ENCODE data around the gene ALDH18A1.

The ALDH18A1 gene

DNA sequence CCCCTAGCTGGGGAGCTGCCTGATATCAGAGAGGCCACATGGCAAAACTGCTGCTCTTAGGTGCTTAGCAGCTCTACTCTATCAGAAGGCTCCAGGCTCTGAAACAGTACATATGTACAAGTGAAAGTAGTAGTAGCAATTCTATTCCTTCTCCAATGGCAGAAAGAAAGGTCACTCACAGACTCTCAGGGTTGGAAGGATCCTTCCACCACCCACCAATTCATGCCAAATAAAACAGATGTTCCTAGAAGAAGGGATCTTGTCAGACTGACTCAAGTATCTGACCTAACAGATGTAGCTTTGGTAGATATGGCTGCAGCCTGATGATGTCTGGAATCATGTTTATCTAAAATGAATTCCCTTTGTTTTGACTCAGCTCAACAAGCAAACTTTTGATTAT is 8.0 kb upstream of the ALDH18A1 start:
- H3K27ac Mint-ChIP-seq = peak overlapping the region in 1 of 2 donors; percentile 16
- peaks cover 13% of the 10 kb centered on the region for H3K36me3 Mint-ChIP-seq (ENCODE audit: insufficient read depth)
- DNase-seq = no peak

DNA sequence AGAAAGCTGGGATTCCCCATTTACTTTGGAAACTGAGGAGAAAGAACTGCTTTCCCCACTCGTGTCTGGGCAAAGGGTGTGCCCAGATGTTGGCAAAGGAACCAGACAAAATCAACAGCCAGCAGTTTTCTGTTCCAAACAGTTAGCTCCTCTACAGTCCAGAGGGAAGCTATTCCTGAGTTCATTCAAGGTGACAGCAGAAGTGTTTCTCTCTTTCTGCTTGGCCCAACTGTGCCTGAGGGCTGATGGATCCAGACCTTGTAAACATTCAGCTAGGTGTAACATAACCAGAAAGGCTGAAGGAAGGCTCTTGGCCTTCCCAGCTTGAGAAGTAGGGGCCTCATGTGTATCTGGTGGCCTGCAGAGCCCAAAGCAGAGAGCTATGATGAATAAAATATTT is 7.0 kb upstream of the ALDH18A1 start:
- ATAC-seq (replicated peaks) (no peak), DNase-seq (no peak)
- Mint-ChIP-seq H3K36me3 (ENCODE audit: insufficient read depth) (peaks cover 11% of the 10 kb centered on the region), H3K27me3 (no peaks in the 10 kb centered on the region), H3K4me1 (ENCODE audit: low read depth in 2 of 2) (no peaks in the 10 kb centered on the region), H3K27ac (no peak overlapping the region), H3K4me3 (no peak overlapping the region), H3K9me3 (no peaks in the 10 kb centered on the region)

More for the DNA sequence above, 8.0 kb upstream of the ALDH18A1 start:
- H3K9me3 Mint-ChIP-seq = no peaks in the 10 kb centered on the region
- no peaks in the 10 kb centered on the region for H3K27me3 Mint-ChIP-seq
- no peak for ATAC-seq (replicated peaks)
- H3K4me3 Mint-ChIP-seq = no peak overlapping the region
- no peaks in the 10 kb centered on the region for H3K4me1 Mint-ChIP-seq (ENCODE audit: low read depth in 2 of 2)

DNA sequence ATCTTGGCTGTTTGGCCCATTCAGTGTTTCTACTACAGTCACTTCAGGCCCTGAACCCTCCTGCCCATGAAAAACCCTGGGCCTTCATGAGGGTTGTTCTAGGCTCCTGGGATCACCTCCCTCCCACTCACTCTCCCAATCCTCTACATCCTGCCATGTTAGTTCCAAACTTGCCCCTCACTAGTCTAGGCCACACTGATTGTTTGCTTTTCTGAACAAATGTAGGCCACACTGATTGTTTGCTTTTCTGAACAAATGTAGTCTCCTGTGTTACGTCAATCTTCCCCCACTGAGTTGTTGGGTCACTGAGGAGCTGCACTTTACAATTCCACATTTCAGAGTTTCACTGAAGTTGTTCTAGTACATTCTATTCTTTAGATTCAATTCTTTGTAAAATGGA is 5.3 kb upstream of the ALDH18A1 start:
- no peaks in the 10 kb centered on the region for H3K9me3 Mint-ChIP-seq
- no peaks in the 10 kb centered on the region for H3K27me3 Mint-ChIP-seq
- DNase-seq (no peak), ATAC-seq (replicated peaks) (no peak)
- H3K4me1 Mint-ChIP-seq (ENCODE audit: low read depth in 2 of 2) = peaks cover 0 to 1% of the 10 kb centered on the region in 2 donors
- H3K27ac Mint-ChIP-seq = no peak overlapping the region
- no peak overlapping the region for H3K4me3 Mint-ChIP-seq
- H3K36me3 Mint-ChIP-seq (ENCODE audit: insufficient read depth) = peaks cover 3% of the 10 kb centered on the region

DNA sequence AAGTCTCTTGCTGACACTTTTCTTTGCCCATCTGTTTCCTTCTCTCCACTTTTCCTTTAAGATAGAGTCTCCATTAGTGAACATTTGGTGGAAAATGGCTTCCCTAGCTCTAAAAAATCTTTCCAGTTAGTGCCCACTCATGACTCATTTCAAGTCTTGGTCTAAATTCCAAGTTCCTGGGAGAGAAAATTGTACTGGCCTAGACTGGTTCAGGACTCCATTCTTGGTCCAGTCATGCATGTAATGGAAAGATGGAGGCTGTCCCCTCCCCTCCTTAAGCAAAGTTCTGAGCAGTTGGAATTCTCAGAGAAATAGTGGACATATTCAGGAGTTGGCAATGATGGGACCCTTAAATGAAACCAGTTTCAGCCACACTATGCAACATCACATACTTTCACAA is 3.8 kb upstream of the ALDH18A1 start:
- H3K36me3 Mint-ChIP-seq (ENCODE audit: insufficient read depth) = peaks cover 7% of the 10 kb centered on the region
- H3K27me3 Mint-ChIP-seq = no peaks in the 10 kb centered on the region
- H3K27ac Mint-ChIP-seq = no peak overlapping the region
- no peak overlapping the region for H3K4me3 Mint-ChIP-seq
- no peaks in the 10 kb centered on the region for H3K9me3 Mint-ChIP-seq
- ATAC-seq (replicated peaks) = no peak
- peaks cover 7 to 11% of the 10 kb centered on the region in 2 donors for H3K4me1 Mint-ChIP-seq (ENCODE audit: low read depth in 2 of 2)
- DNase-seq = no peak

DNA sequence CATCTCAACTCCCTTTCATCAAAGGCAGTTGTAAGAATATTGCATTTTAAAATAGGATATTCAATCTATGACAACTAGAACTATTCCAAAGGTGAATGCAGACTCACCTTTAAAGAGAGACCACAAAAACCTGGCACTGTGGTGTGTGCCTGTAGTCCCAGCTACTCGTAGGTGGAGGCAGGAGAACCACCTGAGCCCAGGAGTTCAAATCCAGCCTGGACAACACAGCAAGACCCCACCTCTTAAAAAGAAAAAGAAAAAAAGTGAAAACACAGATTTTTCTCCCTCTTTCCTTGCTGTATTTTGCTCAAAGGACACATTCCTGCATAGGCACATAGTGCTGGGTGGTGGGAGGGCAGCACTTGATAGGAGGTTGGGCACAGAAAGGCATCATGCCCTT is 739 bp upstream of the ALDH18A1 start:
- Mint-ChIP-seq H3K4me3 (peak overlapping the region; percentile 95 to 99), H3K4me1 (ENCODE audit: low read depth in 2 of 2) (peaks cover 14 to 17% of the 10 kb centered on the region in 2 donors), H3K9me3 (no peaks in the 10 kb centered on the region), H3K27me3 (no peaks in the 10 kb centered on the region), H3K36me3 (ENCODE audit: insufficient read depth) (peaks cover 12% of the 10 kb centered on the region), H3K27ac (no peak overlapping the region)
- no peak for DNase-seq
- ATAC-seq (replicated peaks) = no peak

DNA sequence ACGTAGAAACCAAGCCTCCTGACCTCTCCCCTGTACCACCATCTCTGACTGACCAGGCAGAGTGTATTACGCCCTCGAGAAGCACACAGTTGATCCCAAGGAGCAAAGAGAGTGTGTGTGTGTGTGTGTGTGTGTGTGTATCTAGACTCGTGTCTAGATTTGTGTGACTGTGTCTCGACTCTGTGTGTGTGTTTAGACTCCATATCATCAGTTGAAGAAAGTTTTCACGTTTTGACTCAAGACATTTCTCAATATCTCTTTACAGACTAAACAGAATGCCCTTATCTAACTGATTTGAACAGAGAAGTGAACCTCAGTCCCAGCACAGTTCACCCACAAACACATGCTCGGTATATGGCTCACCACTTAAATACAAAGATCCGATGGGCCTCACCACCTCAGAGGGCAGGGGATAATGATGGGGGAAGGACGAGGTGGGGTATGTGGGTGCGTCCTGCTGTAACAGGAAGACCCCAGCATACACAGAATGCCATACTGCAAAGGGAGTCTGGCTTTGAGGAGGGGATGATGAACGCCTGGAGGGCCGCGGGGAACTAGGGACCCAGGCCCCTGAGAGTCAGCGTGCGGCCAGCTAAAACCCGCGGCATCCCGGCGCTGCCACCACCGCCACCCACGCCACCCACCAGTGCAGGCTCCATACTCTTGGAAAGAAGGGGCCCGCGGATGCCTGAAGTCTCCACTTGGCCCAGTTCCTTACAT is 780 bp downstream of the ALDH18A1 start:
- peak overlapping the region; percentile 92 to 96 for H3K27ac Mint-ChIP-seq
- H3K4me1 Mint-ChIP-seq (ENCODE audit: low read depth in 2 of 2) = peaks cover 14 to 17% of the 10 kb centered on the region in 2 donors
- peaks cover 0 to 7% of the 10 kb centered on the region in 2 donors for H3K9me3 Mint-ChIP-seq
- peak in 2 of 3 experiments; percentile 4 to 12 for DNase-seq
- peak; percentile 23 for ATAC-seq (replicated peaks)
- H3K4me3 Mint-ChIP-seq = peak overlapping the region; percentile 95 to 99
- peaks cover 20% of the 10 kb centered on the region for H3K36me3 Mint-ChIP-seq (ENCODE audit: insufficient read depth)
- H3K27me3 Mint-ChIP-seq = no peaks in the 10 kb centered on the region

DNA sequence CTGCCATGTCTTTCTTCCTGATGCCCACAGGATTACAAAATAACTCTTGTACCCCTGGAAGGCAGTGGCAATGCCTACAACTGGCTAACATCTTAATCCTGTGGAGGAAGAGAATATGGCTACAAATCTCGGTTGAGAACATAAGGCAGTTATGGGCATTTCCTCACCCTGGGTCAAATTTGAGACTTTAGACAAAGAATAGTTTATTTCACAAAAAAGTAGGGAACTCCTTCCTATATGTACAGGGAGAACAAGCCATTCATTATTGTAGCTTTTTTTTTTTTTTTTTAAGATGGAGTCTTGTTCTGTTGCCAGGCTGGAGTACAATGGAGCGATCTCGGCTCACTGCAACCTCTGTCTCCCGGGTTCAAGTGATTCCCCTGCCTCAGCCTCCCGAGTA is 2.6 kb downstream of the ALDH18A1 start:
- Mint-ChIP-seq H3K4me1 (ENCODE audit: low read depth in 2 of 2) (peaks cover 14 to 17% of the 10 kb centered on the region in 2 donors), H3K4me3 (no peak overlapping the region), H3K36me3 (ENCODE audit: insufficient read depth) (peaks cover 30% of the 10 kb centered on the region), H3K27me3 (no peaks in the 10 kb centered on the region), H3K27ac (peak overlapping the region in 1 of 2 donors; percentile 41), H3K9me3 (peaks cover 0 to 7% of the 10 kb centered on the region in 2 donors)
- ATAC-seq (replicated peaks) (no peak), DNase-seq (no peak)

DNA sequence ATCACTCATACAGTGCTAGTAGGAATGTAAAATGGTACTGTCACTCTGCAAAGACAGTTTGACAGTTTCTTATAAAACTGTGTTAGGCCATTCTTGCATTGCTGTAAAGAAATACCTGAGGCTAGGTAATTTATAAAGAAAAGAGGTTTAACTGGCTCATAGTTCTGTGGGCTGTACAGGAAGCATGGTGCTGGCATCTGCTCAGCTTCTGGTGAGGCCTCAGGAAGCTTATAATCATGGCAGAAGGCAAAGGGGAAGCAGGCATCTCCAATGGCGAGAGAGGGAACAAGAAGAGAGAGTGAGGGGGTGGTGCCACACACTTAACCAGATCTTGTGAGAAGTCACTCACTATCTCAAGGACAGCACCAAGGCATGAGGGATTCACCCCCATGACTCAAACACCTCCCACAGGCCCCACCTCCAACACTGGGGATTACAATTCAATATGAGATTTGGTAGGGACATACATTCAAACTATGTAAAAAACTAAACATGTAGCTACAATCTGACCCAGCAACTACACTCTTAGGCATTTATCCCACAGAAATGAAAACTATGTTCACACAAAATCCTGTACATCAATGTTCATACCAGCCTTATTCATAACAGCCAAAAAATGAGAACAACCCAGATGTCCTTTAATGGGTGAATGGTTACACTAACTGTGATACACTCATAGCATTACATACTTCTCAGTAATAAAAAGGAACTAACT is 5.0 kb downstream of the ALDH18A1 start:
- ATAC-seq (replicated peaks) = no peak
- no peak overlapping the region for H3K4me3 Mint-ChIP-seq
- H3K4me1 Mint-ChIP-seq (ENCODE audit: low read depth in 2 of 2) = peaks cover 10 to 21% of the 10 kb centered on the region in 2 donors
- H3K36me3 Mint-ChIP-seq (ENCODE audit: insufficient read depth) = peaks cover 31% of the 10 kb centered on the region
- H3K9me3 Mint-ChIP-seq = peaks cover 0 to 7% of the 10 kb centered on the region in 2 donors
- H3K27me3 Mint-ChIP-seq = no peaks in the 10 kb centered on the region
- no peak overlapping the region for H3K27ac Mint-ChIP-seq
- DNase-seq = no peak

DNA sequence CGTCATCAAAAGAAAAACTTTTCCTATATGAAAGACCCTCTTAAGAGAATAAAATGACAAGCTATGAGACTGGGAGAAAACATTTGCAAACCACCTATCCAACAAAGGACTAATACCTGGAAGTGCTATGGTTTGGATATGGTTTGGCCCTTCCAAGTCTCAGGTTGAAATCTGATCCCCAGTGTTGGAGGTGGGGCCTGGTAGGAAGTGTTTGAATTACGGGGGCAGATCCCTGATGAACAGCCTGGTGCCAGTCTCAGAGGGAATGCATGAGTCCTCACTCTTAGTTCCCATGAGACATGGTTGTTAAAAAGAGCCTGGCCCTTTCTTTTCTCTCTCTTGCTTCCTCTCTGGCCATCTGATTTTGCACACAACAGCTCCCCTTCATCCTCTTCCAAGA is 6.3 kb downstream of the ALDH18A1 start:
- H3K4me1 Mint-ChIP-seq (ENCODE audit: low read depth in 2 of 2) = peaks cover 8 to 22% of the 10 kb centered on the region in 2 donors
- H3K27me3 Mint-ChIP-seq = no peaks in the 10 kb centered on the region
- peaks cover 34% of the 10 kb centered on the region for H3K36me3 Mint-ChIP-seq (ENCODE audit: insufficient read depth)
- H3K27ac Mint-ChIP-seq = no peak overlapping the region
- H3K9me3 Mint-ChIP-seq = peaks cover 0 to 7% of the 10 kb centered on the region in 2 donors
- H3K4me3 Mint-ChIP-seq = no peak overlapping the region
- ATAC-seq (replicated peaks) (no peak), DNase-seq (no peak)

DNA sequence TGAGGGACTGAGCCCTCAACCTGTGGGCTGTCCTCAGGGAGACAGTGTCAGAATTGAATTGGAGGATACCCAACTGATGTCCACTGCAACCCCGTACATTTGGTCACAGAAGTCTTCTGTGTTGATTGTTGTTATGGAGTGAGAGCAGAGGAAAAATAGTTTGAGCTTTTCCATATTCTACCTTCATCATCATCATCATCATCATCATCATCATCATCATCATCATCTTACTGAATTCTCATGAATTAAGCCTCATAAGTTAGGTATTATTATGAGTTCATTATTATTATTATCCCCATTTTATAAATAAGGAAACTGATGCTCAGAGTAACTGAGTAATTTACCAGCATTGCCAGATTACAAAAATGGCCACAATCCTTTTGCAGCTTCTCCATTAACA is 8.4 kb downstream of the ALDH18A1 start:
- peaks cover 36% of the 10 kb centered on the region for H3K36me3 Mint-ChIP-seq (ENCODE audit: insufficient read depth)
- H3K27me3 Mint-ChIP-seq = no peaks in the 10 kb centered on the region
- no peak for DNase-seq
- H3K27ac Mint-ChIP-seq = no peak overlapping the region
- H3K4me1 Mint-ChIP-seq (ENCODE audit: low read depth in 2 of 2) = peaks cover 6 to 16% of the 10 kb centered on the region in 2 donors
- peaks cover 0 to 7% of the 10 kb centered on the region in 2 donors for H3K9me3 Mint-ChIP-seq
- H3K4me3 Mint-ChIP-seq = no peak overlapping the region
- no peak for ATAC-seq (replicated peaks)

DNA sequence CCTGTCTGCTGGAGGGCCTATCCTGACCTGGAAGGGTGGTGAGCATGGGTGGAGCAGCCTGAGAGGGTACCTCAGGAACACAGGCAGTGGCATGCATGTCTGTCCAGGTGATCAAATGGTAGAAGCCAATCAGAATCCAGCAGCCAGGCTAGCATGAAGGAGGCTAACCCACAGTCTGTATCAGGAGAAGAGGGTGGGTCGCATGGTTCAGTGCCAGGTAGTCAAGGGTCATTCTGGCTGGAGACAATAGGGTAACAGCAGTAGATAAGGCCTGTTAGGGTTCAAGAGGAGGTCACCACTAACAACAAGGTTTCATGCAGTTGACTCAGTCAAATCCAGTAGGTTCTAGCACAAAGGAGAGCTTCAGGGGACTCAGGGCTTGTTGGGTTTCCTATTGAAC is 10.4 kb downstream of the ALDH18A1 start:
- DNase-seq (no peak), ATAC-seq (replicated peaks) (no peak)
- no peaks in the 10 kb centered on the region for H3K27me3 Mint-ChIP-seq
- H3K4me1 Mint-ChIP-seq (ENCODE audit: low read depth in 2 of 2) = peaks cover 6 to 13% of the 10 kb centered on the region in 2 donors
- no peak overlapping the region for H3K27ac Mint-ChIP-seq
- H3K4me3 Mint-ChIP-seq = no peak overlapping the region
- peaks cover 36% of the 10 kb centered on the region for H3K36me3 Mint-ChIP-seq (ENCODE audit: insufficient read depth)
- peaks cover 0 to 2% of the 10 kb centered on the region in 2 donors for H3K9me3 Mint-ChIP-seq

DNA sequence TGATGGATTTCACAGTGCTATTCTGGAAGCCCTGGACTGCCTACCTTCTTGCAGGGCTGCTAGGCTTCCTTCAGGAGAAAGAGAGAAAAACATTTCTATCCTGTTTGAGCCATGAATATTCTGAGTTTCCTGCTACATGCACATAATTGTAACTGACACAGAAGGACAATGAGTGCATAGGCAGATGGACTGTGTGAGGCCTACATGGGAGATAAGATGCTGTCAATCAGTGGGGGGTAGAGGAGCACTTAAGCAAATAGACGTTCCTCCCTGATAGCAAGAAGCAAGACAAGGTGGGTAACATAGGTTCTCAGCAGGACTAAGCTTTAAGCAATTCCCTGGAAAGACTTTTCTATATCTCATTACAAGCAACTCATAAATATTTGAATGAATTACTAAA is 11.6 kb downstream of the ALDH18A1 start:
- no peak for DNase-seq
- Mint-ChIP-seq H3K4me3 (no peak overlapping the region), H3K9me3 (no peaks in the 10 kb centered on the region), H3K36me3 (ENCODE audit: insufficient read depth) (peaks cover 38% of the 10 kb centered on the region), H3K4me1 (ENCODE audit: low read depth in 2 of 2) (peaks cover 6 to 13% of the 10 kb centered on the region in 2 donors), H3K27me3 (no peaks in the 10 kb centered on the region), H3K27ac (peak overlapping the region in 1 of 2 donors; percentile 14)
- ATAC-seq (replicated peaks) = no peak

DNA sequence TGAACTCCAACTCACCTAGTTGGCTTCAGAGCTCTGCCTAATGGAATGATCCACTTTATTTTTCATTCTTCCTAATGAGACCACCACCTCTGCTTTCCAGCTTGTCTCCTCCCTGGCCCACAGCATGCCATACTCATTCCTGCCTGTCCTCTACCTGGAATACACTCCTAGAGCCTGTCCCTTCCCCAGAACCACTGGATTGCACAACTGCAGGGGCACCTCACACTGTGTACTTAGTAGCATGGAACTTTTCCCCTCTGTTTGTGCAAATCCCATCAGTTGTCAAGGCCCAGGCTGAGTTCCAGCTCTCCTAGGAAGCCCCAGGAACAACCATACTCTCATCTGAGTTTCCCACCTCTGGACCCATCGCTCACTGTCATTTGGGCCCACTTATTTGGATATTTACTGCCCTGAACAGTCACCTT is 15.6 kb downstream of the ALDH18A1 start:
- Mint-ChIP-seq H3K27ac (peak overlapping the region; percentile 61 to 62), H3K27me3 (no peaks in the 10 kb centered on the region), H3K4me3 (no peak overlapping the region), H3K36me3 (ENCODE audit: insufficient read depth) (peaks cover 40% of the 10 kb centered on the region), H3K4me1 (ENCODE audit: low read depth in 2 of 2) (peaks cover 4 to 6% of the 10 kb centered on the region in 2 donors), H3K9me3 (no peaks in the 10 kb centered on the region)
- ATAC-seq (replicated peaks) (no peak), DNase-seq (no peak)

DNA sequence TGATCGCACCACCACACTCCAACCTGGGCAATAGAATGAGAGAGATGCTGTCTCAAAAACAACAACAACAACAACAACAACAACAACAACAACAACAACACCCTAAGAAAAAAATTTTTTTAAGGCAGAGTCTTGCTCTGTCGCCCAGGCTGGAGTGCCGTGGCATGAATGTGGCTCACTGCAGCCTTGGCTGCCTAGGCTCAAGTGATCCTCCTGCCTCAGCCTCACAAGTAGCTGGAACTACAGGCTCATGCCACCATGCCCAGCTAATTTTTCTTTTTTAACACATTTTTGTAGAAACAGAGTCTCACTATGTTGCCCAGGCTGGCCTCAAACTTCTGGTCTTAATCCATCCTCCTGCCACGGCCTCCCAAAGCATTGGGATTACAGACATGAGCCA is 18.6 kb downstream of the ALDH18A1 start:
- no peak for ATAC-seq (replicated peaks)
- peaks cover 56% of the 10 kb centered on the region for H3K36me3 Mint-ChIP-seq (ENCODE audit: insufficient read depth)
- H3K4me3 Mint-ChIP-seq = no peak overlapping the region
- no peak for DNase-seq
- peaks cover 0 to 2% of the 10 kb centered on the region in 2 donors for H3K4me1 Mint-ChIP-seq (ENCODE audit: low read depth in 2 of 2)
- no peaks in the 10 kb centered on the region for H3K27me3 Mint-ChIP-seq
- no peaks in the 10 kb centered on the region for H3K9me3 Mint-ChIP-seq
- no peak overlapping the region for H3K27ac Mint-ChIP-seq

All from effector memory CD8-positive, alpha-beta T cell (primary cell).